ENCODE data around the gene APLP2. TPM values are rescaled to one million over a fixed set of nuclear protein-coding genes. Genes with fewer than 3 reads are reported as not detected.

The APLP2 gene
- total and polyA plus RNA-seq, 9 donors = 198 to 466 (median 251) TPM

- TF ChIP-seq EP300 (IDR thresholded peaks at IDR 0.05) (no peak), POLR2A (IDR thresholded peaks at IDR 0.05) (no peak)
- TF ChIP-seq, protein P1, sequence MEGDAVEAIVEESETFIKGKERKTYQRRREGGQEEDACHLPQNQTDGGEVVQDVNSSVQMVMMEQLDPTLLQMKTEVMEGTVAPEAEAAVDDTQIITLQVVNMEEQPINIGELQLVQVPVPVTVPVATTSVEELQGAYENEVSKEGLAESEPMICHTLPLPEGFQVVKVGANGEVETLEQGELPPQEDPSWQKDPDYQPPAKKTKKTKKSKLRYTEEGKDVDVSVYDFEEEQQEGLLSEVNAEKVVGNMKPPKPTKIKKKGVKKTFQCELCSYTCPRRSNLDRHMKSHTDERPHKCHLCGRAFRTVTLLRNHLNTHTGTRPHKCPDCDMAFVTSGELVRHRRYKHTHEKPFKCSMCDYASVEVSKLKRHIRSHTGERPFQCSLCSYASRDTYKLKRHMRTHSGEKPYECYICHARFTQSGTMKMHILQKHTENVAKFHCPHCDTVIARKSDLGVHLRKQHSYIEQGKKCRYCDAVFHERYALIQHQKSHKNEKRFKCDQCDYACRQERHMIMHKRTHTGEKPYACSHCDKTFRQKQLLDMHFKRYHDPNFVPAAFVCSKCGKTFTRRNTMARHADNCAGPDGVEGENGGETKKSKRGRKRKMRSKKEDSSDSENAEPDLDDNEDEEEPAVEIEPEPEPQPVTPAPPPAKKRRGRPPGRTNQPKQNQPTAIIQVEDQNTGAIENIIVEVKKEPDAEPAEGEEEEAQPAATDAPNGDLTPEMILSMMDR (IDR thresholded peaks at IDR 0.05) = no peak
- 65 to 68% (median 66%) methylated on average over 1 of the region's 1 CpG for WGBS, 3 donors
- Histone ChIP-seq H3K27me3 (no peaks in the 10 kb centered on the region), H3K9me3 (no peaks in the 10 kb centered on the region), H3K27ac (no peak overlapping the region), H3K4me1 (ENCODE audit: insufficient read depth) (no peaks in the 10 kb centered on the region), H3K4me3 (no peak overlapping the region), H3K36me3 (no peaks in the 10 kb centered on the region)
- intact Hi-C loops (cut with DNase I) = no loop called here
- no peak for DNase-seq
These were observed 22.6 kb upstream of the APLP2 start for GRCh38 chr11:130047141-130047540.

- no peaks in the 10 kb centered on the region for H3K4me1 ChIP-seq (ENCODE audit: insufficient read depth)
- DNase-seq = no peak
- no peak overlapping the region for H3K4me3 ChIP-seq
- TF ChIP-seq POLR2A (IDR thresholded peaks at IDR 0.05) = no peak
- TF ChIP-seq, protein P1 (IDR thresholded peaks at IDR 0.05) = no peak
- TF ChIP-seq EP300 (IDR thresholded peaks at IDR 0.05) = no peak
- H3K27me3 ChIP-seq = no peaks in the 10 kb centered on the region
- H3K27ac ChIP-seq = no peak overlapping the region
- intact Hi-C loops (cut with DNase I) = no loop called here
- no peaks in the 10 kb centered on the region for H3K9me3 ChIP-seq
- no peaks in the 10 kb centered on the region for H3K36me3 ChIP-seq
- 81 to 96% (median 96%) methylated on average over 1 of the region's 1 CpG for WGBS, 3 donors
These were observed 20.3 kb upstream of the APLP2 start for GRCh38 chr11:130049328-130049771.

DNA sequence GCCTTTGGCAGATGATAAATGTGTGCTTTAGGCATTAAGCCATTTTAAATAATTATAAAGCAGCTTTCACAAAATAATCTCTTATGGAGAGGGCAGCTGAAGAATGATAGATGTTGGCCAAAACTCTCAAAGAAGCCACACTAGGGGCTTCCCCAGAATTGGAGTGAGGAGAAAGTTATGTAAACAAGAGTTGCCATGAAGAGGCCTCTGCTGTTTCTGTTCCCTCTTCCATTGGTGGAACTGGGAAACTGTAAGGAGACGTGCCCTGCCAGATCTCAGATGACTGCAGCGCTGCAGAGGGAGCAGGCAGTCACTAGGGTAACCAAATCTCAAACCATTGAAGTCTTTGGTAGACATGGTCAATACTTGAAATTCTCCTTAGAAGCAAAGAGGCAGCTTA is 19.4 kb upstream of the APLP2 start:
- no peak overlapping the region for H3K4me3 ChIP-seq
- DNase-seq = no peak
- TF ChIP-seq, protein P1 (IDR thresholded peaks at IDR 0.05) = no peak
- no peak for TF ChIP-seq EP300 (IDR thresholded peaks at IDR 0.05)
- TF ChIP-seq POLR2A (IDR thresholded peaks at IDR 0.05) = no peak
- no peaks in the 10 kb centered on the region for H3K4me1 ChIP-seq (ENCODE audit: insufficient read depth)
- H3K27ac ChIP-seq = no peak overlapping the region
- no peaks in the 10 kb centered on the region for H3K27me3 ChIP-seq
- no peaks in the 10 kb centered on the region for H3K9me3 ChIP-seq
- intact Hi-C loops (cut with DNase I) = no loop called here
- H3K36me3 ChIP-seq = no peaks in the 10 kb centered on the region
- 15 to 29% (median 22%) methylated on average over 2 of the region's 2 CpGs for WGBS, 3 donors

DNA sequence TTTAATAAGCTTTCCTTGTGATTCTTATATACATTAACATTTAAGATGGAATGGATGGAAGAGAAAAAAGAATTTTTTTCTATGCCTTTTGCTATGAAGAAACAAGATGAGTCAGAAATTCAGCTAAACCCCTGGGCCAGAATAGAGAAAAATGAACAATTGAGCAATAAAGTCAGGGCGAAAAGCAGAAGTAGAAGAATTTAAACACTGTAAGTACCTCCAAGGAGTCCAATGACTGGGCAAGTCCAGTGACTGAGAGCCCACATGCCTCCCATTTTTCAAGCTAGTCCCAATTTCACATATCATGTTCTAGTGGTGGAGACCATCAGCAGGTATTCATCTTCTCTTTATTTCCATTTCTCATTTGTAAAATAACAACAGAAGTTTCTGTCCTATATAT is 18.6 kb upstream of the APLP2 start:
- no peak for DNase-seq
- no peak overlapping the region for H3K4me3 ChIP-seq
- intact Hi-C loops (cut with DNase I) = no loop called here
- H3K4me1 ChIP-seq (ENCODE audit: insufficient read depth) = no peaks in the 10 kb centered on the region
- H3K36me3 ChIP-seq = no peaks in the 10 kb centered on the region
- H3K27ac ChIP-seq = no peak overlapping the region
- H3K27me3 ChIP-seq = no peaks in the 10 kb centered on the region
- WGBS, 3 donors = 52 to 73% (median 72%) methylated on average over 1 of the region's 1 CpG
- H3K9me3 ChIP-seq = no peaks in the 10 kb centered on the region
- no peak for TF ChIP-seq EP300 (IDR thresholded peaks at IDR 0.05)
- no peak for TF ChIP-seq POLR2A (IDR thresholded peaks at IDR 0.05)
- TF ChIP-seq, protein P1 (IDR thresholded peaks at IDR 0.05) = no peak
